ENCODE data around the gene NINJ2.

DNA sequence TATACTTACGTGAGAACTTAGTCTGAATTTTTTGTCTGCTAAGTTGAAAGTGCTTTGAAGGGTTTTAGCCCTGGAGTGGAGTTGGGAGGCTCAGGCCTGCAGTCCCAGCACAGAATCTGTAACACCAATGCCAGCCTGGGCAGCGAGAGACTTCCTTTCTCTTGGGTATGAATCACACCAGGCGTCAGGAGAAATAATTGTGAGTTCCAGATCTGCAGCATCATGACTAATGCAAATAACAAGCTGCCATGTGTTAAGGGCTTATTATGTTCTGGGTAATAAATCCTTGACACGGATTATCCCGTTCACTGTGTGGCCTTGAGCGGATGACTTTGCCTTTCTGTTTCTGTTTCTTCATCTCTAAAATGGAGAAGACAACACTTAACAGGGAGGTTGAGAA lies 132.9 kb downstream of the NINJ2 start:
- TF ChIP-seq ZNF274 (IDR thresholded peaks at IDR 0.05; ENCODE audit: low read depth, low read length), result no peak
- no peak for TF ChIP-seq SUZ12 (IDR thresholded peaks at IDR 0.05; ENCODE audit: extremely low read depth, insufficient read depth, insufficient read length)
